Measurements from ENCODE around the gene SCFD2.
"Not testable (repeated sequence)": the region's sequence is repeated elsewhere in the genome, so short reads cannot be mapped to it uniquely, and the experiment has no call there.

The SCFD2 gene

DNA sequence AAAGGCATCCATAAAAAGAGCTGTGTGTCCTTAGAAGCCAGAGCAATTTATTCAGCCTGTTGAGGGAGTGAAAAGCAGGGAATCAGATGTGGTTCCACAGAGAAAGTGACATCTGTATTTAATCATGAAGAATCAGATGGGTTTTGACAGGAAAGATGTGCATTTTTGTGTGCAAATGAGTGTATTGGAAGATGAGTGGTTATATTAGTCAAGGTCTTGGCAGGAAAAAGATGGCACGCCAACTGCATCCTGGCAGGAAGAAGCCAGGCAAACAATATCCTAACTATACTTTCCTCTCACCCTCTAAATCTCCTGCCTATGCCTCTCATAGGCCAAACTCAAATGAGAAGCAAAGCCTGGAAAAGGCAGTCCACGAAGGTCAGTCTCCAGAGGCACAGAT, 59.1 kb downstream of the SCFD2 start:
- Histone ChIP-seq H3K27me3 (replicated peaks; ENCODE audit: control insufficient read depth, insufficient read depth, low read length) (no peaks in the 10 kb centered on the region), H3K36me3 (ENCODE audit: control insufficient read depth, insufficient read depth, low read length) (peaks cover 2% of the 10 kb centered on the region; the same call in 1 of the 2 replicates)
- TF ChIP-seq, protein P1, sequence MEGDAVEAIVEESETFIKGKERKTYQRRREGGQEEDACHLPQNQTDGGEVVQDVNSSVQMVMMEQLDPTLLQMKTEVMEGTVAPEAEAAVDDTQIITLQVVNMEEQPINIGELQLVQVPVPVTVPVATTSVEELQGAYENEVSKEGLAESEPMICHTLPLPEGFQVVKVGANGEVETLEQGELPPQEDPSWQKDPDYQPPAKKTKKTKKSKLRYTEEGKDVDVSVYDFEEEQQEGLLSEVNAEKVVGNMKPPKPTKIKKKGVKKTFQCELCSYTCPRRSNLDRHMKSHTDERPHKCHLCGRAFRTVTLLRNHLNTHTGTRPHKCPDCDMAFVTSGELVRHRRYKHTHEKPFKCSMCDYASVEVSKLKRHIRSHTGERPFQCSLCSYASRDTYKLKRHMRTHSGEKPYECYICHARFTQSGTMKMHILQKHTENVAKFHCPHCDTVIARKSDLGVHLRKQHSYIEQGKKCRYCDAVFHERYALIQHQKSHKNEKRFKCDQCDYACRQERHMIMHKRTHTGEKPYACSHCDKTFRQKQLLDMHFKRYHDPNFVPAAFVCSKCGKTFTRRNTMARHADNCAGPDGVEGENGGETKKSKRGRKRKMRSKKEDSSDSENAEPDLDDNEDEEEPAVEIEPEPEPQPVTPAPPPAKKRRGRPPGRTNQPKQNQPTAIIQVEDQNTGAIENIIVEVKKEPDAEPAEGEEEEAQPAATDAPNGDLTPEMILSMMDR (IDR thresholded peaks at IDR 0.05; ENCODE audit: insufficient read depth, low read length, poor library complexity, severe bottlenecking), result no peak

DNA sequence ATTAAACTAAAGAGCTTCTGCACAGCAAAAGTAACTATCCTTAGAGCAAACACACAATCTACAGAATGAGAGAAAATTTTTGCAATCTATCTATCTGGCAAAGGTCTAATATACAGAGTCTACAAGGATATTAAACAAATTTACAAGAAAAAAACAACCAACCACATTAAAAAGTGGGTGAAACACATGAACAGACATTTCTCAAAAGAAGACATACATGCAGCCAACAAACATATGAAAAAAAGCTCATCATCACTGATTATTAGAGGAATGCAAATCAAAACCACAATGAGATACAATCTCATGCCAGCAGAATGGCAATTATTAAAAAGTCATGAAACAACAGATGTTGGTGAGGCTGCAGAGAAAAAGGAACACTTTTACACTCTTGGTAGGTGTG, 73.7 kb downstream of the SCFD2 start:
- not testable (repeated sequence) for H3K4me3 ChIP-seq (replicated peaks; ENCODE audit: low read depth, low read length); H3K27me3 ChIP-seq (replicated peaks; ENCODE audit: control insufficient read depth, insufficient read depth, low read length); H3K36me3 ChIP-seq (ENCODE audit: control insufficient read depth, insufficient read depth, low read length); DNase-seq (ENCODE audit: extremely low read depth, insufficient read length)

More for the DNA sequence above, 59.1 kb downstream of the SCFD2 start:
- no peak overlapping the region for H3K4me3 ChIP-seq (replicated peaks; ENCODE audit: low read depth, low read length)
- no peak for DNase-seq (ENCODE audit: extremely low read depth, insufficient read length)

- no peak overlapping the region for H3K4me3 ChIP-seq (replicated peaks; ENCODE audit: low read depth, low read length)
- no peak for DNase-seq (ENCODE audit: extremely low read depth, insufficient read length)
- TF ChIP-seq, protein P1 (IDR thresholded peaks at IDR 0.05; ENCODE audit: insufficient read depth, low read length, poor library complexity, severe bottlenecking), result no peak
These were observed 84.4 kb downstream of the SCFD2 start for GRCh38 chr4:53281438-53281837.

DNA sequence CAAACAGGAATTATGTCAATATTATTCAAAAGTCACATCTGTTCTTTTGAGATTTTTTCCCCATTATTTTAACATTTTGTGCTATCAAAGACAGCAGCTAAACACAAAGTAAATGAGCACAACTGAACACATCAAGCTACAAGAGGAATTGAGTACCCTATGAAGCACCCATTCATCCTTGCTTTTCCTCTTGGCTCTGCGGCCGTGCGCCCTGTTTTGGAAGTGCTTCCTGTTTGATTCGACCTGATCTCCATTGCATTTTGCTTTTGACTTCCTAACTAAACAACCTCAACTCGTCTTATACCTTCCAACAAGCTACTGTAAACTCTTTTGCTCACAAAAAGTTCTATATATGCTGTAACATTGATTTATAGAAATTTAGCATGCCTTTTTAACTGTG, 85.0 kb downstream of the SCFD2 start:
- Histone ChIP-seq H3K4me3 (replicated peaks; ENCODE audit: low read depth, low read length) (no peak overlapping the region), H3K27me3 (replicated peaks; ENCODE audit: control insufficient read depth, insufficient read depth, low read length) (no peaks in the 10 kb centered on the region), H3K36me3 (ENCODE audit: control insufficient read depth, insufficient read depth, low read length) (no peaks in the 10 kb centered on the region; the same call in 1 of the 2 replicates)
- TF ChIP-seq, protein P1 (IDR thresholded peaks at IDR 0.05; ENCODE audit: insufficient read depth, low read length, poor library complexity, severe bottlenecking), result no peak
- no peak for DNase-seq (ENCODE audit: extremely low read depth, insufficient read length)

More at GRCh38 chr4:53281438-53281837, 84.4 kb downstream of the SCFD2 start:
- Histone ChIP-seq H3K27me3 (replicated peaks; ENCODE audit: control insufficient read depth, insufficient read depth, low read length) (no peaks in the 10 kb centered on the region), H3K36me3 (ENCODE audit: control insufficient read depth, insufficient read depth, low read length) (no peaks in the 10 kb centered on the region; the same call in 1 of the 2 replicates)

GRCh38 chr4:53274609-53275268, 91.1 kb downstream of the SCFD2 start:
- TF ChIP-seq, protein P1 (IDR thresholded peaks at IDR 0.05; ENCODE audit: insufficient read depth, low read length, poor library complexity, severe bottlenecking), result no peak
- Histone ChIP-seq H3K36me3 (ENCODE audit: control insufficient read depth, insufficient read depth, low read length) (no peaks in the 10 kb centered on the region), H3K4me3 (replicated peaks; ENCODE audit: low read depth, low read length) (no peak overlapping the region), H3K27me3 (replicated peaks; ENCODE audit: control insufficient read depth, insufficient read depth, low read length) (no peaks in the 10 kb centered on the region)
- no peak for DNase-seq (ENCODE audit: extremely low read depth, insufficient read length)

DNA sequence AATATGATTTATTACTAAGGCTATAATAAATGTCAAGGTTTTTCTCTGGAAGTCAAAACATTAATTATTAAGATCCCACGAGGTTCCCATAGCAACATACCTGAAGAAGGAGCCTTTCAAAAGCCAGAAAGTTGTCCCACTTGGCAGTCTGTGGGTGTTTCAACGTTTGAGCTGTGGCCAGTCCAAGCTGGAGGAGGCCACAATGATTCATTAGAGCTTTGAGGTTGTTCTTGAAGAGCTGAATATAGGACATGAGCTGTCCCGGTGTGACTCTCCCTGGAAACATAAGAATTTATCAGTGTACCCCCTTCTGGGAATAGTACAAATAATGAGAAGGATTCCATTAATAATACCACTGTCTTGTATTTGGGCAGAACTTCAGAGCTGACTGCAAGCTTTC, 92.1 kb downstream of the SCFD2 start:
- no peak for DNase-seq (ENCODE audit: extremely low read depth, insufficient read length)
- Histone ChIP-seq H3K36me3 (ENCODE audit: control insufficient read depth, insufficient read depth, low read length) (no peaks in the 10 kb centered on the region), H3K4me3 (replicated peaks; ENCODE audit: low read depth, low read length) (no peak overlapping the region), H3K27me3 (replicated peaks; ENCODE audit: control insufficient read depth, insufficient read depth, low read length) (no peaks in the 10 kb centered on the region)
- TF ChIP-seq, protein P1 (IDR thresholded peaks at IDR 0.05; ENCODE audit: insufficient read depth, low read length, poor library complexity, severe bottlenecking), result no peak
